ENCODE measurements around the gene ANXA1.

The ANXA1 gene

DNA sequence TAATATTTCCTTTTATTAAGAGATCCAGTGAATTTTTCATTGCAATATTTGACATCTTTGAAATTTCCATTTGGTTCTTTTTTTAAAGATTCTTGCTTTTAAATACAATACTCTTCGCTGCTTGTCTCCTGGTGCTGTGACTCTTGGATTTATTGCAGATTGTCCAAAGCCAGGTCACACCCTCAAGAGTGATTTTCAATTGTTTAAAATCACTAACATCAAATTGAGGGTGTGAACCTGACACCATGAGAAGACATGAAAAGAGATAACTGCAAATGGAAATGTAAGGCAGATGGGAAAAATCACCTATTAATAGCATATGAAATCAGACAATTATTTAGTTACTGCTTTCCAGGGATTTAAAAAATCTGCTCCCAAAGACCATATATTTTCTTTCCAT is 42.6 kb downstream of the ANXA1 start:
- H4K20me1 ChIP-seq (ENCODE audit: insufficient read depth, low read length), result no peaks in the 10 kb centered on the region
- no peaks in the 10 kb centered on the region for H3K36me3 ChIP-seq (replicated peaks; ENCODE audit: insufficient read depth, low read length)
- no peaks in the 10 kb centered on the region for H3K9me3 ChIP-seq (replicated peaks; ENCODE audit: insufficient read depth, low read length)
- no peak overlapping the region for H3K9ac ChIP-seq (ENCODE audit: low read length)
- H3K9me2 ChIP-seq (replicated peaks; ENCODE audit: insufficient read depth, low read length), result no peaks in the 10 kb centered on the region
- H3K27me3 ChIP-seq (replicated peaks; ENCODE audit: insufficient read depth, low read length), result no peaks in the 10 kb centered on the region
- no peaks in the 10 kb centered on the region for H3K4me1 ChIP-seq (ENCODE audit: low read length)
- no peak overlapping the region for H2AFZ ChIP-seq (ENCODE audit: low read length)
- H3K79me2 ChIP-seq (ENCODE audit: low read length), result no peaks in the 10 kb centered on the region
- H3F3A ChIP-seq (ENCODE audit: insufficient read depth, low read length), result no peaks in the 10 kb centered on the region
- DNase-seq, result no peak
- no peak overlapping the region for H3K4me3 ChIP-seq (ENCODE audit: low read length)
- H3K27ac ChIP-seq (ENCODE audit: low read length), result no peak overlapping the region
- no peak overlapping the region for H3K4me2 ChIP-seq (ENCODE audit: low read depth, low read length)
- TF ChIP-seq EZH2 (optimal IDR thresholded peaks at IDR 0.05; ENCODE audit: low read depth, low read length) (no peak), EZH2phosphoT487 (IDR thresholded peaks at IDR 0.05; ENCODE audit: low read length) (no peak)
- TF ChIP-seq, protein P1, sequence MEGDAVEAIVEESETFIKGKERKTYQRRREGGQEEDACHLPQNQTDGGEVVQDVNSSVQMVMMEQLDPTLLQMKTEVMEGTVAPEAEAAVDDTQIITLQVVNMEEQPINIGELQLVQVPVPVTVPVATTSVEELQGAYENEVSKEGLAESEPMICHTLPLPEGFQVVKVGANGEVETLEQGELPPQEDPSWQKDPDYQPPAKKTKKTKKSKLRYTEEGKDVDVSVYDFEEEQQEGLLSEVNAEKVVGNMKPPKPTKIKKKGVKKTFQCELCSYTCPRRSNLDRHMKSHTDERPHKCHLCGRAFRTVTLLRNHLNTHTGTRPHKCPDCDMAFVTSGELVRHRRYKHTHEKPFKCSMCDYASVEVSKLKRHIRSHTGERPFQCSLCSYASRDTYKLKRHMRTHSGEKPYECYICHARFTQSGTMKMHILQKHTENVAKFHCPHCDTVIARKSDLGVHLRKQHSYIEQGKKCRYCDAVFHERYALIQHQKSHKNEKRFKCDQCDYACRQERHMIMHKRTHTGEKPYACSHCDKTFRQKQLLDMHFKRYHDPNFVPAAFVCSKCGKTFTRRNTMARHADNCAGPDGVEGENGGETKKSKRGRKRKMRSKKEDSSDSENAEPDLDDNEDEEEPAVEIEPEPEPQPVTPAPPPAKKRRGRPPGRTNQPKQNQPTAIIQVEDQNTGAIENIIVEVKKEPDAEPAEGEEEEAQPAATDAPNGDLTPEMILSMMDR (IDR thresholded peaks at IDR 0.05; ENCODE audit: low read length), result no peak

DNA sequence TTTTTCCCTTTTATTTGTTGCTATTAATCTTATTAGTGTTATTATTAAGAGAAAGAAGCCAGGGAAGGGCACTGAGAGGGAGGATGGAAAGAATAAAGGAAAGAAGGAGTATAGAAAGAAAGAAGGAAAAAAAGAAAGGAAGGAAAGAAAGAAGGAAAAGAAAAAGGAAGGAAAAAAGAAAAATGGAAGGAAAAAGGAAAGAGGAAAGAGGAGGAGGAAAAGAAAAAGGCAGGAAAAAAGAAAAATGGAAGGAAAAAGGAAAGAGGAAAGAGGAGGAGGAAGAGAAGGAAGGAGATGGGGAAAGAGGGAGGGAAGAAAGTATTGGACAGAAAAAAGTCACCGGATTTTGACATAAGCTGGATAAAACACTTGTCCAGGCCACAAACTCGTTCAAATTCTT is 47.8 kb downstream of the ANXA1 start:
- Histone ChIP-seq H3K4me1 (ENCODE audit: low read length) (no peaks in the 10 kb centered on the region), H3K4me2 (ENCODE audit: low read depth, low read length) (no peak overlapping the region), H3F3A (ENCODE audit: insufficient read depth, low read length) (no peaks in the 10 kb centered on the region), H3K36me3 (replicated peaks; ENCODE audit: insufficient read depth, low read length) (no peaks in the 10 kb centered on the region), H3K9me2 (replicated peaks; ENCODE audit: insufficient read depth, low read length) (no peaks in the 10 kb centered on the region), H3K9ac (ENCODE audit: low read length) (no peak overlapping the region), H3K27ac (ENCODE audit: low read length) (no peak overlapping the region), H4K20me1 (ENCODE audit: insufficient read depth, low read length) (no peaks in the 10 kb centered on the region), H3K79me2 (ENCODE audit: low read length) (no peaks in the 10 kb centered on the region), H2AFZ (ENCODE audit: low read length) (no peak overlapping the region), H3K9me3 (replicated peaks; ENCODE audit: insufficient read depth, low read length) (no peaks in the 10 kb centered on the region), H3K4me3 (ENCODE audit: low read length) (no peak overlapping the region), H3K27me3 (replicated peaks; ENCODE audit: insufficient read depth, low read length) (no peaks in the 10 kb centered on the region)
- TF ChIP-seq EZH2 (optimal IDR thresholded peaks at IDR 0.05; ENCODE audit: low read depth, low read length), result no peak
- TF ChIP-seq EZH2phosphoT487 (IDR thresholded peaks at IDR 0.05; ENCODE audit: low read length), result no peak
- TF ChIP-seq, protein P1 (IDR thresholded peaks at IDR 0.05; ENCODE audit: low read length), result no peak
- no peak for DNase-seq

DNA sequence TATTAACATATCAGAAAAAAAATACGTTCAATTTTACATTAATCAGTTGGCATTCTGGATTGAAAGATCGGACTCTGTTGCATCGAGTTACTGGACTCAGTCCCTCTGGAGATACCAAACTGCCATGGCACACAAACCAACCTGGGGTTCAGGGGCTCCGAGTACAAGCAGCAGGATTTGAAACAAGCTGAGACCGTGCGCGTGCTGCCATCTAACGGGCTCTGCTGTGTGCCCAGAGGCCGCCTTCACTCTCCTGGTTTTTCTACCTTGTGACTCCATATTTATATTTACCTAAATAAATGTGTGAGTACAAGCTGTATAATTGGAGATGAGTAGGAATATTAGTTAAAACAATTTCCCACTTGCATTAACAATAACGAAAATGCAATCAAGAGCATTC is 48.2 kb downstream of the ANXA1 start:
- Histone ChIP-seq H3K27ac (ENCODE audit: low read length) (no peak overlapping the region), H3K4me1 (ENCODE audit: low read length) (no peaks in the 10 kb centered on the region), H3K27me3 (replicated peaks; ENCODE audit: insufficient read depth, low read length) (no peaks in the 10 kb centered on the region), H3K9me3 (replicated peaks; ENCODE audit: insufficient read depth, low read length) (no peaks in the 10 kb centered on the region), H4K20me1 (ENCODE audit: insufficient read depth, low read length) (no peaks in the 10 kb centered on the region), H2AFZ (ENCODE audit: low read length) (no peak overlapping the region), H3K9me2 (replicated peaks; ENCODE audit: insufficient read depth, low read length) (no peaks in the 10 kb centered on the region), H3K4me3 (ENCODE audit: low read length) (no peak overlapping the region), H3K36me3 (replicated peaks; ENCODE audit: insufficient read depth, low read length) (no peaks in the 10 kb centered on the region), H3K9ac (ENCODE audit: low read length) (no peak overlapping the region), H3K79me2 (ENCODE audit: low read length) (no peaks in the 10 kb centered on the region), H3F3A (ENCODE audit: insufficient read depth, low read length) (no peaks in the 10 kb centered on the region), H3K4me2 (ENCODE audit: low read depth, low read length) (no peak overlapping the region)
- no peak for DNase-seq
- TF ChIP-seq EZH2phosphoT487 (IDR thresholded peaks at IDR 0.05; ENCODE audit: low read length) (no peak), EZH2 (optimal IDR thresholded peaks at IDR 0.05; ENCODE audit: low read depth, low read length) (no peak)
- TF ChIP-seq, protein P1 (IDR thresholded peaks at IDR 0.05; ENCODE audit: low read length), result no peak

Measured in MM.1S (cell line).